Activated naive CD4-positive, alpha-beta T cell treated with anti-CD3 and anti-CD28 coated beads for 36 hours (primary cell): ENCODE measurements around the gene ACACB. TPM values are rescaled to one million over a fixed set of nuclear protein-coding genes. Genes with fewer than 3 reads are reported as not detected.

Source experiments
- CTCF ChIA-PET: fragments of 350-600 bp; sonication (Branson Sonifier 250); formaldehyde crosslinking; loops from one replicate; lab custom pipeline; 2021; ENCODE audit warnings: antibody characterized with exemption; lab: Charles Lee
- DNase-seq: peaks from one replicate; pipeline ENCODE4 v3.0.0-alpha.2; 2020
- H3K27ac Mint-ChIP-seq: one replicate; pipeline ENCODE4 v1.8.0; 2021; ENCODE audit warnings: mild to moderate bottlenecking, mixed read lengths
- H3K27me3 Mint-ChIP-seq: one replicate; pipeline ENCODE4 v1.8.0; 2021; ENCODE audit warnings: low read depth, mixed read lengths
- H3K36me3 Mint-ChIP-seq: one replicate; pipeline ENCODE4 v1.8.0; 2021; ENCODE audit warnings: low read depth, mixed read lengths
- H3K4me1 Mint-ChIP-seq: one replicate; pipeline ENCODE4 v1.8.0; 2021; ENCODE audit warnings: low read depth, mixed read lengths
- H3K4me3 Mint-ChIP-seq: one replicate; pipeline ENCODE4 v1.8.0; 2021; ENCODE audit warnings: mild to moderate bottlenecking, moderate library complexity, mixed read lengths
- H3K9me3 Mint-ChIP-seq: one replicate; pipeline ENCODE4 v1.8.0; 2021; ENCODE audit warnings: mixed read lengths
- intact Hi-C: fragments of 100-400 bp; cut with micrococcal nuclease; formaldehyde crosslinking; loops from one replicate; pipeline ENCODE4 v1.15.1; 2023
- total RNA-seq, 2 experiments: library from RNA; stranded (reverse); gene quantifications; one replicate each; pipeline ENCODE4 v1.2.3, GENCODE V29; 2021

Gene ACACB
- total RNA-seq, 2 experiments from 2014 or later, result 11.0 to 11.8 TPM

DNA sequence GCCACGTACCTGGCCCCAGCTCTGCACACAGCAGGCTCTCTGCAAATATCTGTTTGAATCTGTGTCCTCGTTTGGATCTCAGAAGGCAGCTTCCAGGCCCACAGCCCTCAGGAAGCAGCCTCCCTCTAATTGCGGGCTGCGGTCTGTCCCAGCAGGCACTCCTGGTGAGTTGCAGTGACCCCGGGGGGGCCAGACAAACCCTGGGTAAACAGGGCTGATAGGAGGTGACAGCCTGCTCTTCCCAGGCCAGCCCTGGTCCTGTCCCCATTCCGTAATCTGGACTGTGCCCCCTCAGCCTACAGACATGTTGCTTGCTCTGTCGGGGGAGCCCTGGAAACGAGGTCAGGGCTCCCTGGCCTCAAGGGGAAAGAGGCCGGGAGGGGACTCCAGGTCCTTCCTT lies 190.7 kb downstream of the ACACB start:
- intact Hi-C loops, result no loop called here
- no peak overlapping the region for H3K27ac Mint-ChIP-seq
- CTCF ChIA-PET, result no interaction called here
- peaks cover 42% of the 10 kb centered on the region for H3K27me3 Mint-ChIP-seq
- no peaks in the 10 kb centered on the region for H3K9me3 Mint-ChIP-seq
- no peak overlapping the region for H3K4me3 Mint-ChIP-seq
- H3K4me1 Mint-ChIP-seq, result peaks cover 11% of the 10 kb centered on the region
- H3K36me3 Mint-ChIP-seq, result no peaks in the 10 kb centered on the region
- DNase-seq, result no peak

DNA sequence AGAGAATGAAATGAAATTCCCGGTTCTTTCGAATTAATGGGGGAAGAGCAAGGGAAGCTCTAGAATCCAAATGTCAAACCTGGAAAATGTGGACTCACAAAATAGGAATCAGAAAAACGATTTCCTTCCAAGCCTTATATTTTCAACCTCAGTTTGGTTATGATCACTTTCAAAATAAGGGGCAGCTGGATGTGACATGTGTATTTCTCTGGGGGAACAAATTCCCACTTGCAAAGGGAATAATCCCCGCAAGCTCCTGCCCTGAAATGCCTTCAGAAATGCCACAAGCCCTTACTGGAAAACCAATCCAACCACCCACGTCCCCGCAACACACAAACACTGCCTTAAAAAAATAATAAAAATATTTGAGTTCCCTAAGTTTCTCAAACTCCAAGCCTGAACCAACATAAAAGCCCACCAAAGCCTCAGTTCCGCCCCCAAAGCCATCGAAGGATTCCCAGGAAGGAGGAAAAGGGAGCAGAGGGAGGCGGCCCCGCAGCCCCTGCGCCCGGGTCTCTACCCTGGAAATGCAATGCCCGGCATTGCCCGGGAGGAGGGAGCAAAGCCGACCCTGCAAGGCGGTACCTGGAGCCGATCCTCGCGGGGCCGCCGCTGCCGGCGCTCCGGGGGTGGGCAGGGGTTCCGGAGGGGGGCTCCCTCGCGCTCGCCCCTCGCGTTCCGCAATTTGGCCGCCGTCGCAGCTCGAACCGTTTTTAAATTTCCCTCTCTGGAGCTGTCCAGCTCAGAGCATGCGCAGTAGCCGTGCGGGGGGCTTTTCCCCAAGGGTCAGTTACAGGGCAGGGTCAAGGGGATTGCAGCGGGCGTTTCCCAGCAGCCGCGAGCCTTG lies 192.4 kb downstream of the ACACB start, which contains the start of gene FOXN4:
Gene FOXN4, minus strand, starts transcription at position 751 of the 847 bp plus-strand sequence. CDS start 963 bp downstream, outside the sequence.
- intact Hi-C loops, result no loop called here
- Mint-ChIP-seq H3K4me1 (peaks cover 11% of the 10 kb centered on the region), H3K36me3 (no peaks in the 10 kb centered on the region), H3K9me3 (no peaks in the 10 kb centered on the region), H3K27ac (no peak within 1 kb of the TSS), H3K27me3 (peaks cover 45% of the 10 kb centered on the region), H3K4me3 (peak within 1 kb of the TSS; percentile 75)
- CTCF ChIA-PET, result no interaction called here
- DNase-seq, result no peak

DNA sequence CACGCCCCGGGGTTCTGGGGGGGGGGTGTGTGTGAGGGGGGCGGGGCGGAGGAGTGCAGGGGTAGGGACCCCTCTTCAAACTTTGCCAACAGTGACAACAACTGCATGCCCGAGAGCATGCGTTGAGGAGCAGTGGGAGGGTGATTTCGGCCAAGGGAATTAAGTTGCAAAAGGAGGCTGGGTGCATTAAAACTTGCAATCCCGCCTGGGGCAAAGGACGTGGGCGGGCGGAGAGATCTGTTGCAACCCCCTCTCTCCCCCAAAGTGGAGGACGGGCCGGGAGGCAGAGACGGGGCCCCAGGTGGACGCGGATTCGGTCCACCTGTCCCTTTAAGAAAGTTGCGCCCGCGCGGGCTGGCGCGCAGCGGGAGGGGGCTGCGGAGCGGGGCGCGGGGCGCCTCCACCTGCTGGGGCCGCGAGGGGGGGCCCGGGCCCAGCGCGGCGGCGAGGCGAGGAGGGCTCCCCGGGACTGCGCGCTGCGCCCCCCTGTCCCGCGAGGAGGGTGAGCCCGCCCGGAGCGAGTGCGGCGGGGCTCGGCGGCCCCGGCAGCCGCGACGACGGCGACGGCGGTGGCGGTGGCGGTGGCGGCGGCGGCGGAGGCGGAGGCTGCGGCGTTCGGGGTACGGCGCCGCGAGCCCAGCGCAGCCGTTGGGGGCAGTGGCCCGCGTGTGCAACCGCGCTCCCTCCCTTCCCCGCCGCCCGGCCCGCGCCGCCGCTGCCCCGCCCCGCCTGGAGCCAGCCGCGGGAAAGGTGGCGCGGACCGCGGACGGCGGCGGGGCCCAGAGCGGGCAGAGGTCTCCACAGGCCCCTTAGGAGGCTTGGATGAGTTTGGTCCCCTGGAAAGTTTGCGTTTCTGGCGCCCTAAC lies 193.2 kb downstream of the ACACB start:
- H3K4me1 Mint-ChIP-seq, result peaks cover 11% of the 10 kb centered on the region
- DNase-seq, result no peak
- intact Hi-C loops, result no loop called here
- peaks cover 45% of the 10 kb centered on the region for H3K27me3 Mint-ChIP-seq
- H3K9me3 Mint-ChIP-seq, result no peaks in the 10 kb centered on the region
- CTCF ChIA-PET, result no interaction called here
- no peak overlapping the region for H3K27ac Mint-ChIP-seq
- H3K36me3 Mint-ChIP-seq, result no peaks in the 10 kb centered on the region
- H3K4me3 Mint-ChIP-seq, result peak overlapping the region; percentile 75

DNA sequence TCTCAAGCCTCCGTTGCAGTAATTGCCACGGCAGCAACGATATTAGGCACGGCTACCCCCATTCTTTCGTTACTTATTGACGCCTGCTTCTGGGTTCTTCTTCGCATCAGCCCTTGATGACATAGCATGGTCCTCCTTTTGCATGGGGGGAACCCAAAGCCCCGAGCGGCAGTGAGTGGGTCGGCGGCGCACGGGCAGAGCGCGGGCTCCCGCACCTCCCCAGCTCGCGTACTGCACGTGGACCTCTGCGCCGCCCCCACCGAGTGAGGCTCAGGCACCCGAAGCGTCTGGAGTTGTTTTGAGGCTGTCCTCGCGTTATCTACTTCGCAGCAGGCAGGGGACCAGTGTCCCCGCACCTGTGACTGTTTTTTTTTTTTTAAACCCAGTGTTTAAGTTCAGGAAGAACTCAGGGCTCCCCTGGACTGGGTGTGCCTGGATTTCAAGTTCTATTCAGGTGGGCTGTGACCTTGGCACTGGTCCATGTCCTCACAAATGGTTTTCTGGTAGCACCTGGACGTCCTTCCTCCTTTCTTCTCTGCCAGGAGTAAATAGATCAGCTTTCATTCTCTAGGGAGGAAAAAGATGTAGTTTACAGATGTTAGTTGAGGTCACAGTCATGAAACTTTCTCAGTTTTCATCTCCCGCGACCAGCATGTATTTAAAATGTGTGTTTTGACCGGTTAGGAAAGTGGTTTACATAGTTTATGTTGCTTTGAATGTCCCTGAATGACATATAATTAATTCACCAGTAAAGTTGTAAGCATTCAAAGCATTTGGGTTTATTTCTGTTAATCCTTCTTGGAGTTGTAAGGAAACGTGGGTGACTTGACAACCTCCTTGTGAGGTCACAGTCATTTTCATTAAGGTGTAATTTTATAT lies 194.1 kb downstream of the ACACB start:
- CTCF ChIA-PET, result no interaction called here
- Mint-ChIP-seq H3K4me3 (peak overlapping the region; percentile 65), H3K4me1 (peaks cover 11% of the 10 kb centered on the region), H3K27me3 (peaks cover 45% of the 10 kb centered on the region), H3K36me3 (no peaks in the 10 kb centered on the region), H3K9me3 (no peaks in the 10 kb centered on the region), H3K27ac (no peak overlapping the region)
- intact Hi-C loops, result no loop called here
- peak; percentile 15 for DNase-seq

Other genes starting within 250 kb of the ACACB start
- gene DAO, start 236.5 kb upstream of the ACACB start, total RNA-seq, result not detected
- gene SVOP, start 95.5 kb upstream of the ACACB start, total RNA-seq, result not detected
- gene USP30, start 64.0 kb upstream of the ACACB start, total RNA-seq, result 10 to 100 TPM; 11.0 to 11.5 TPM
- 10 to 100 TPM; 31.1 to 32.7 TPM for gene ALKBH2, start 23.1 kb upstream of the ACACB start, total RNA-seq
- 10 to 100 TPM; 58.2 to 64.0 TPM for gene UNG, start 19.0 kb upstream of the ACACB start, total RNA-seq
- not detected for gene FOXN4, start 192.7 kb downstream of the ACACB start, total RNA-seq
- not detected for gene MYO1H, start 231.3 kb downstream of the ACACB start, total RNA-seq